Skin of body (tissue), 2 donors: Measurements from ENCODE around the gene PRKCQ. TPM values are rescaled to one million over a fixed set of nuclear protein-coding genes. Genes with fewer than 3 reads are reported as not detected.
A peak's percentile ranks its signal among the peaks of the same experiment; 100 is the strongest.
"Not testable (repeated sequence)": the region's sequence is repeated elsewhere in the genome, so short reads cannot be mapped to it uniquely, and the experiment has no call there.

Source experiments
- DNase-seq: peaks from one replicate; lab custom pipeline; 2025; lab: John Stamatoyannopoulos, UW
- total RNA-seq: library from RNA; depleted of rRNA; stranded (reverse); fragments of >200 nt; gene quantifications from one replicate; pipeline ENCODE4 v1.2.3, GENCODE V29; 2014

The PRKCQ gene
- total RNA-seq, 1 donor from 2014 or later = 2.7 TPM

DNA sequence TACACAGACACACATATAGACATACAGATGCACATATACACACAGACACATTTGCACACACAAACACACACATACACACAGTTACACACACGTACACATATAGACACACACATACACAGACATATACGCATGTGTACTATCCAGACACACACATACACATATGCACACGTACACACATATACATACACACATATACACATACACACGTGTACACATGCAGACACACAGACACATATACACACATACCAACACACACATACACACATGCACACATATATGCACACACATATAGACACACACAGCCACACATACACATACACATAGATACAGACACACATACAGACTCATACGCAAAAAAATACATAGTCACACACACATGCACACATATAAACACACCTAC lies 193.1 kb downstream of the PRKCQ start:
- no peak for DNase-seq

DNA sequence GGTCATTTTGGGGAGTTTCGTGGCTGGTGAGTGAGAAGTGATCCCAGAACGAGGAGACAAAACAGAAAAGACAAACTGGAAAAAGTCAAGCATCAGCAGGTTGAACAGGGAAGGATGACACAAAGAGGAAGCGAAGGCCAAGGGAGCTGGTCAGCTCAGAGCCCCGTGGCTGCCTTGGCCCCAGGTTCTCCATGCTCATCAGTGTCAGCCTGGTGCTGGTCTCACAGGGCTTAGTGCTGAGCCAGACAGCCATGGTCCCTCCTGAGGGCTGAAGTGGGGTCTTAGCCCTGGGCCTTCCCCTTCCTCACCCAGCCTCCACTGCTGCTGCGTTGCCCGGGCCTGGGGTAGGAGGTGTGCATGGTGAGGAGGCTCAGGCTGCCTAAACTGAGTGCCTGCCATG lies 193.7 kb downstream of the PRKCQ start:
- no peak for DNase-seq

DNA sequence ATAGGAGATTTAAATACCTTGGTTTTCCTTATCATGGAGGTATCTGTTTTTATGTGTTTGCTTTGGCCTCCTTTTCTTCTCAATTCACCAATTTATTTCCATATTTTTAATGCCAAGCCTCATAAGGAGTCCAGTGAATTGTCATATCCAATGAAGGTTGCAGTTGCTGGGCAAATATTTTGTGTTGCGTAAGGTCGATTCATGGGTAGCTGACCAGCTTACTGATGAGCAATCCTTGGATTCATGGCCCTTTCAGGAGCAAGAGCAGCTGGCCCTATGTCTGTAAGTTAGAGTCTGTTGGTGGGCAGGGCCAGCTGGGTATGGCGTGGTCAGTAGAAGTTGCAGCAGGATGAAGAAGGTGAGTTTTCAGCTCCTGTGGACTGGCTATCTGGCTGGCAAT lies 194.4 kb downstream of the PRKCQ start:
- no peak for DNase-seq

DNA sequence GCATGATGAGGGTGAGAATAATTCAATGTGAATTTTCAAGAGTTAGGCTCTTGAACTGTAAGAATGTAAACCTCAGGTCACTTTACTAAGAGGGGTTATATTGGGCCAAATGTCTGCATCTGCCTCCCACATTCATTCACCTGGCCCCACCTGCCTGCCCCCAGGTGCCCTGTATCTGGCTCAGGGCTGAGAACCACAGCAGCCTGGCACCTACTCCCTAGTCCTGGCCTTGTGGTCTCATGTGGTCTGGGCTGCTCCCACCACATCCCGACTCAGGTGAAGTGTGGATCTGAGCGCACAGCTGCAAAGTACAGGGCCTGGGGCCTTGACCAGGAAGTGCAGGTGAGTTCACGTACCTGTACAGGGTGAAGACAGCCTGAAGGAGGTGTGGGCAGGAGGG lies 195.2 kb downstream of the PRKCQ start:
- DNase-seq = no peak

DNA sequence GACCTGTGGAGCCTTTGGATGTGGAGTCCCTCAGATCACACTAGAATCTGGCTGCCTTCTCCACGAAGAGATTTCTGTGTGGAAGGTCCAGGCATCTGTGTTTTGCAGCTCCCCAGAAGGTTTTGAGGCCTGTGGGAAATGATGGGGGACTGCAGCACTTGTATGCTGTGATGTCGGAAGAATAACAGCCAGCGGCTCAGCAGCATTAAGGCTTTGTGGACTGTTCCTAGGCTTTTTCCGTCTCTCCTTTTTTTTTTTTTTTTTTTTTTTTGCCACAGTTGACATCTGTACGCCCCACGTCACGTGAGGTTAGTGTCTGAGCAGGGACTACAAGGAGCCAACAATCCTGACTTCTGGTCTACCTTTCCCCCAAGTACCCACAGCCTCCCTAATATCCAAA lies 196.0 kb downstream of the PRKCQ start:
- DNase-seq = no peak

DNA sequence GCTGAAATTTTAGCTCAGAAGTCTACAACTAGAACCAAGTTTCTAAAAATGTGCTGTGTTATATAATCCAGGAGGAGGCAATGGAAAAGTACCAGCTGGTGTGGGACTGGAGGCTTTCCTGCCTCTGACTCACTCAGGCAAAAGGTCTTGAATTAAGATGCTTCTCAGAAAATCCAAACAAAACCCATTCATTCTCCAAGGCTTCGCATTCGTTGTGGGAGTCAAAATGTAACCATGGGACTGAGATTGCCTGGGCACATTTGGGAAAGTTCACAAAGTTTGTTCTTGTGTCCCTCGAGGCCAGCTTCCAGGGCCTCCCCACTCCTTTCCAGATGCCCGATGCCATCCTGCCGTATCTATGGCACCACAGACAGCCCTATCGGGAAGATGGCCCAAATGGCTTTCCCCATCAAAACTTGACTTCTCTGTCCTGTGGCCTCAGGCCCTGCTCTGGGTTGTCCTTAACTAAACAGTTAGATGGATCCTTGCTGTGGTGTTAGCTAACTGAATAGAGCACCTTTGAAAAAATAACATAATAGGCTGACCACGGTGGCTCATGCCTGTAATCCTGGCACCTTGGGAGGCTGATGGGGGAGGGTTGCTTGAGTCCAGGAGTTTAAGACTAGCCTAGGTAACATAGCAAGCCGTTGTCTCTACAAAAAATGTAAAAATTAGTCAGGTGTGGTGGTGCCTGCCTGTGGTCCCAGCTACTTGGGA lies 196.8 kb downstream of the PRKCQ start:
- no peak for DNase-seq

DNA sequence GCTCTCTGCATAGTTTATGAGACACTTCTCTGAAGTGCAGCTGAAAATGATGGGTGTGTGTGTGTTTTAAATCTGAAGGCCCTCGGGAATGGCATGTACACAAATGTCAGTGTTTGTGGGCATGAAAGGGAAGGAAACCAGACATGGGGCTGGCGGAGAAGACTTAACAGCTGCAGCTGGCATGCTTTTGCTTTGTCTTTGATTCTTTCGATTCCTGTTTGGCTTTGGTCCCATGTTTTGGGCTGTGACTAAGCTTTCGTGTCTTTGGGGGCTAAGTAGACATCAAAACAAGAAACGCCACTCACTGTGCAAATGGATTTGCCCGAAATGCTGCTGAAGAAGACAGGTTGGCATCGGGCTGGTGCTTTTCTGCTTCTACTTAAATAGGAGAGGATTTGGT lies 198.0 kb downstream of the PRKCQ start:
- DNase-seq = peak; percentile 45

DNA sequence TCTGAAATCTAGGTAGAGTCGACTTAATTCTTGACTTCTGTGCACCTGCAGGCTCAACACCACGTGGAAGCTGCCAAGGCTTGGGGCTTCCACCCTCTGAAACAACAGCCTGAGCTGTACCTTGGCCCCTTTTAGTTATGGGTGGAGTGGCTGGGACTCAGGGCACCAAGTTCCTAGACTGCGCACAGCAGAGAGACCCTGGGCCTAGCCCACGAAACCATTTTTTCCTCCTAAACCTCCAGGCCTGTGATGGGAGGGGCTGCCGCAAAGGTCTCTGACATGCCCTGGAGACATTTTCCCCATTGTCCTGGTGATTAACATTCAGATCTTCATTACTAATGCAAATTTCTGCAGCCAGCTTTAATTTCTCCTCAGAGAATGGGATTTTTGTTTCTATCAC lies 199.6 kb downstream of the PRKCQ start:
- DNase-seq = not testable (repeated sequence)

DNA sequence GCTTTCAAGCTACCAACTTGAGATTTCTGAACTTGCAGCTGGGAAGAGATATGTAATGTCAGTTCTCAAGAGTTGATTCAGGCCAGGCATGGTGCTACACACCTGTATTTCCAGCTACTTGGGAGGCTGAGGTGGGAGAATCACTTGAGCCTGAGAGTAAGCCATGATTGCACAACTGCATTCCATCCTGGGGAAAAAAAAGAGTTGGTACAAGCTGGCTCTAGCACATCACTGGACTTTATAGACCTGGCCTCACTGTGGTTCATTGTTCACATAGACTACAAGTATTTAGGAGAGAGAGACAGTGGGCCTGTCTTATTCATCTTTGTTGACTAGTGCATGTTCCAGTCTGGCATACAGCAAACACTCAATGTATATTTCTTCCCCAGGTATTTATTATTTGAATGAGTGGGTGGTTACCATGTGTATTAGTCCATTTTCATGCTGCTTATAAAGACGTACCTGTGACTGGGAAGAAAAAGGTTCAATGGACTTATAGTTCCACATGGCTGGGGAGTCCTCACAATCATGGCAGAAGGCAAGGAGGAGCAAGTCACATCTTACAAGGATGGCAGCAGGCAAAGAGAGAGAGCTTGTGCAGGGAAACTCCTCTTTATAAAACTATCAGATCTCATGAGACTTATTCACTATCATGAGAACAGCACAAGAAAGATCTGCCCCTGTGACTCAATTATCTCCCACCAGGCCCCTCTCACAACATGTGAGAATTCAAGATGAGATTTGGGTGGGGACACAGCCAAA lies 200.9 kb downstream of the PRKCQ start:
- no peak for DNase-seq
